ENCODE results near the gene ZNF366. TPM values are rescaled to one million over a fixed set of nuclear protein-coding genes. Genes with fewer than 3 reads are reported as not detected.

ZNF366 gene
- polyA plus RNA-seq, 1 donor (not counting 4 experiments of a cell fraction or from before 2014, with no cell fraction given) = not detected

- no peak overlapping the region for H3K9ac ChIP-seq (ENCODE audit: control insufficient read depth, extremely low read depth, insufficient read depth, low read length)
- no peaks in the 10 kb centered on the region for H3K27me3 ChIP-seq (ENCODE audit: control insufficient read depth, extremely low read depth, insufficient read depth, low read length)
- FAIRE-seq (no peak), DNase-seq (ENCODE audit: low read depth, low spot score) (no peak)
- H3K36me3 ChIP-seq (ENCODE audit: control insufficient read depth in 2 of 2, extremely low read depth in 1 of 2, insufficient read depth in 2 of 2, low read length in 2 of 2) = no peaks in the 10 kb centered on the region
- H4K20me1 ChIP-seq (ENCODE audit: control insufficient read depth, extremely low read depth, insufficient read depth, low read length) = no peaks in the 10 kb centered on the region
- no peak overlapping the region for H3K27ac ChIP-seq (ENCODE audit: control insufficient read depth, insufficient read depth, low read length)
- H3K4me1 ChIP-seq (ENCODE audit: control insufficient read depth, extremely low read depth, insufficient read depth, low read length) = peaks cover 35% of the 10 kb centered on the region
- TF ChIP-seq EZH2 (IDR thresholded peaks at IDR 0.05; ENCODE audit: low read length) = no peak
- no peak for TF ChIP-seq CTCF (optimal IDR thresholded peaks at IDR 0.05 in 1 of 3, IDR thresholded peaks at IDR 0.05 in 1 of 3, conservative IDR thresholded peaks at IDR 0.05 in 1 of 3; ENCODE audit: extremely low read depth in 1 of 3, insufficient read depth in 2 of 3, low read length in 3 of 3)
- no peak overlapping the region for H3K4me2 ChIP-seq (ENCODE audit: control insufficient read depth, extremely low read depth, insufficient read depth, low read depth, low read length)
- dilution Hi-C loops (cut with MboI; ENCODE audit: extremely low pct_ligation_motif_present, low sequenced_read_pairs) = no loop called here
- H3K9me3 ChIP-seq (ENCODE audit: control insufficient read depth, low read depth, low read length) = no peaks in the 10 kb centered on the region
- no peak overlapping the region for H2AFZ ChIP-seq (ENCODE audit: control insufficient read depth, low read length)
- no peaks in the 10 kb centered on the region for H3K9me1 ChIP-seq (ENCODE audit: control insufficient read depth, extremely low read depth, insufficient read depth, low read length)
- H3K79me2 ChIP-seq (ENCODE audit: control insufficient read depth, insufficient read depth, low read length) = no peaks in the 10 kb centered on the region
- H3K4me3 ChIP-seq (ENCODE audit: control insufficient read depth in 2 of 3, extremely low read depth in 1 of 3, insufficient read depth in 2 of 3, low read depth in 1 of 3, low read length in 3 of 3) = no peak overlapping the region
These were observed 33.1 kb downstream of the ZNF366 start for GRCh38 chr5:72474046-72474500.

- no peaks in the 10 kb centered on the region for H3K36me3 ChIP-seq (ENCODE audit: control insufficient read depth in 2 of 2, extremely low read depth in 1 of 2, insufficient read depth in 2 of 2, low read length in 2 of 2)
- H3K9me1 ChIP-seq (ENCODE audit: control insufficient read depth, extremely low read depth, insufficient read depth, low read length) = no peaks in the 10 kb centered on the region
- H3K4me3 ChIP-seq (ENCODE audit: control insufficient read depth in 2 of 3, extremely low read depth in 1 of 3, insufficient read depth in 2 of 3, low read depth in 1 of 3, low read length in 3 of 3) = no peak overlapping the region
- no peaks in the 10 kb centered on the region for H4K20me1 ChIP-seq (ENCODE audit: control insufficient read depth, extremely low read depth, insufficient read depth, low read length)
- H3K27me3 ChIP-seq (ENCODE audit: control insufficient read depth, extremely low read depth, insufficient read depth, low read length) = no peaks in the 10 kb centered on the region
- DNase-seq (ENCODE audit: low read depth, low spot score) (no peak), FAIRE-seq (no peak)
- dilution Hi-C loops (cut with MboI; ENCODE audit: extremely low pct_ligation_motif_present, low sequenced_read_pairs) = no loop called here
- H3K9me3 ChIP-seq (ENCODE audit: control insufficient read depth, low read depth, low read length) = no peaks in the 10 kb centered on the region
- H2AFZ ChIP-seq (ENCODE audit: control insufficient read depth, low read length) = no peak overlapping the region
- peaks cover 29% of the 10 kb centered on the region for H3K4me1 ChIP-seq (ENCODE audit: control insufficient read depth, extremely low read depth, insufficient read depth, low read length)
- TF ChIP-seq EZH2 (IDR thresholded peaks at IDR 0.05; ENCODE audit: low read length) = no peak
- TF ChIP-seq CTCF (optimal IDR thresholded peaks at IDR 0.05 in 1 of 3, IDR thresholded peaks at IDR 0.05 in 1 of 3, conservative IDR thresholded peaks at IDR 0.05 in 1 of 3; ENCODE audit: extremely low read depth in 1 of 3, insufficient read depth in 2 of 3, low read length in 3 of 3) = no peak
- no peak overlapping the region for H3K27ac ChIP-seq (ENCODE audit: control insufficient read depth, insufficient read depth, low read length)
- H3K79me2 ChIP-seq (ENCODE audit: control insufficient read depth, insufficient read depth, low read length) = no peaks in the 10 kb centered on the region
- H3K4me2 ChIP-seq (ENCODE audit: control insufficient read depth, extremely low read depth, insufficient read depth, low read depth, low read length) = no peak overlapping the region
- no peak overlapping the region for H3K9ac ChIP-seq (ENCODE audit: control insufficient read depth, extremely low read depth, insufficient read depth, low read length)
These were observed 34.4 kb downstream of the ZNF366 start for GRCh38 chr5:72472666-72473422.

Measured in keratinocyte (primary cell).